ENCODE results near the gene OR51A4.
"Not testable (repeated sequence)": the region's sequence is repeated elsewhere in the genome, so short reads cannot be mapped to it uniquely, and the experiment has no call there.

Gene OR51A4

GRCh38 chr11:4962816-4963215 is 15.4 kb upstream of the OR51A4 start:
- H3K27ac ChIP-seq, result no peak overlapping the region
- no peak for TF ChIP-seq CTCF (IDR thresholded peaks at IDR 0.05)
- TF ChIP-seq ZFX (IDR thresholded peaks at IDR 0.05; ENCODE audit: borderline replicate concordance), result no peak

GRCh38 chr11:4960877-4961276 is 13.5 kb upstream of the OR51A4 start:
- no peak for TF ChIP-seq ZFX (IDR thresholded peaks at IDR 0.05; ENCODE audit: borderline replicate concordance)
- TF ChIP-seq CTCF (IDR thresholded peaks at IDR 0.05), result no peak
- no peak overlapping the region for H3K27ac ChIP-seq

- H3K27ac ChIP-seq, result no peak overlapping the region
- no peak for TF ChIP-seq CTCF (IDR thresholded peaks at IDR 0.05)
These were observed 10.0 kb upstream of the OR51A4 start for GRCh38 chr11:4957396-4957795.

GRCh38 chr11:4955613-4956012 is 8.2 kb upstream of the OR51A4 start, which contains the start of gene OR51A2:
OR51A2 (minus strand) TSS chr11:4955713; CDS start chr11:4955713, 0 bp downstream.
- H3K27ac ChIP-seq, result not testable (repeated sequence)

GRCh38 chr11:4936745-4937144 is 10.7 kb downstream of the OR51A4 start:
- TF ChIP-seq ZFX (IDR thresholded peaks at IDR 0.05; ENCODE audit: borderline replicate concordance), result no peak
- no peak for TF ChIP-seq CTCF (IDR thresholded peaks at IDR 0.05)

GRCh38 chr11:4932751-4933150 is 14.7 kb downstream of the OR51A4 start:
- TF ChIP-seq CTCF (IDR thresholded peaks at IDR 0.05) (no peak), ZFX (IDR thresholded peaks at IDR 0.05; ENCODE audit: borderline replicate concordance) (no peak)
- no peak overlapping the region for H3K27ac ChIP-seq

More at GRCh38 chr11:4936745-4937144, 10.7 kb downstream of the OR51A4 start:
- no peak overlapping the region for H3K27ac ChIP-seq

- no peak overlapping the region for H3K27ac ChIP-seq
- TF ChIP-seq CTCF (IDR thresholded peaks at IDR 0.05), result no peak
These were observed 20.8 kb downstream of the OR51A4 start for GRCh38 chr11:4926608-4927007.

- no peak within 1 kb of the TSS for H3K27ac ChIP-seq
- TF ChIP-seq ZFX (IDR thresholded peaks at IDR 0.05; ENCODE audit: borderline replicate concordance) (no peak), CTCF (IDR thresholded peaks at IDR 0.05) (no peak)
These were observed 23.2 kb downstream of the OR51A4 start, which contains the start of gene OR51G1 for GRCh38 chr11:4924239-4924638. OR51G1 (minus strand) TSS chr11:4924339; CDS start chr11:4924339, 0 bp downstream.
